HEK293 (cell line): ENCODE data around the gene HS3ST6.

ENCODE experiments used
- CTCF ChIA-PET: fragments of 350-600 bp; formaldehyde crosslinking; extraction: SDS; loops from one replicate; lab custom pipeline; 2021; ENCODE audit warnings: antibody characterized with exemption; lab: Yijun Ruan, JAX
- POLR2A ChIA-PET: fragments of 300-600 bp; formaldehyde crosslinking; extraction: SDS; loops from one replicate; lab custom pipeline; 2020; ENCODE audit warnings: antibody characterized with exemption, inconsistent platforms; lab: Yijun Ruan, JAX
- H3K27ac ChIP-seq: fragments of 200-500 bp; sonication (Bioruptor generic); 2 replicates; pipeline ENCODE4 v1.5.1; 2014; ENCODE audit warnings: low read depth, low read length, control low read depth, inconsistent platforms; ENCODE audit errors: extremely low read depth
- H3K36me3 ChIP-seq, 2 experiments: fragments of 200-500 bp in 1 of 2; sonication (Bioruptor generic) in 1 of 2; 1 replicate in 1 of 2; 2 replicates in 1 of 2; pipeline ENCODE4 v1.5.1; 2014 to 2017; ENCODE audit warnings: inconsistent platforms in 2 of 2, low read length in 2 of 2; ENCODE audit not compliant: control insufficient read depth in 2 of 2, insufficient read depth in 1 of 2
- H3K4me1 ChIP-seq: fragments of 200-500 bp; sonication (Bioruptor generic); 2 replicates; pipeline ENCODE4 v1.5.1; 2014; ENCODE audit warnings: mild to moderate bottlenecking, low read length, inconsistent platforms; ENCODE audit not compliant: control insufficient read depth, insufficient read depth
- H3K4me3 ChIP-seq: 2 replicates; pipeline ENCODE4 v1.5.1; 2011; ENCODE audit warnings: low read depth, mild to moderate bottlenecking, control low read depth, low read length, moderate library complexity
- H3K9me3 ChIP-seq: fragments of 200-500 bp; sonication (Bioruptor generic); 2 replicates; pipeline ENCODE4 v1.5.1; 2014; ENCODE audit warnings: low read depth, low read length, inconsistent platforms; ENCODE audit not compliant: control insufficient read depth, insufficient read depth
- FEZF1 ChIP-seq: fragments of 450-650 bp; formaldehyde crosslinking; IDR thresholded peaks from 2 replicates; pipeline ENCODE4 v1.5.1; 2016; ENCODE audit warnings: missing biosample characterization, missing genetic modification characterization
- HOXD13 ChIP-seq: sonication (generic); formaldehyde crosslinking; IDR thresholded peaks from 2 replicates; pipeline ENCODE4 v1.8.0; 2022; ENCODE audit warnings: missing genetic modification reagents, borderline replicate concordance
- KLF1 ChIP-seq: fragments of 450-650 bp; formaldehyde crosslinking; IDR thresholded peaks from 2 replicates; pipeline ENCODE4 v1.5.1; 2016; ENCODE audit warnings: missing biosample characterization, missing genetic modification characterization
- KLF16 ChIP-seq: fragments of 450-650 bp; formaldehyde crosslinking; IDR thresholded peaks from 2 replicates; pipeline ENCODE4 v1.5.1; 2017; ENCODE audit warnings: missing biosample characterization, missing genetic modification characterization
- KLF9 ChIP-seq: fragments of 450-650 bp; formaldehyde crosslinking; IDR thresholded peaks from 2 replicates; pipeline ENCODE4 v1.5.1; 2016; ENCODE audit warnings: missing biosample characterization, missing genetic modification characterization, low read depth
- OSR2 ChIP-seq: fragments of 450-650 bp; formaldehyde crosslinking; IDR thresholded peaks from 2 replicates; pipeline ENCODE4 v1.5.1; 2016; ENCODE audit warnings: missing biosample characterization, missing genetic modification characterization
- ZBTB48 ChIP-seq: fragments of 450-650 bp; formaldehyde crosslinking; IDR thresholded peaks from 2 replicates; pipeline ENCODE4 v1.5.1; 2016; ENCODE audit warnings: missing biosample characterization, missing genetic modification characterization
- ZBTB8A ChIP-seq: fragments of 450-650 bp; formaldehyde crosslinking; IDR thresholded peaks from 2 replicates; pipeline ENCODE4 v1.5.1; 2016; ENCODE audit warnings: missing biosample characterization, missing genetic modification characterization
- ZFP37 ChIP-seq: fragments of 450-650 bp; formaldehyde crosslinking; IDR thresholded peaks from 2 replicates; pipeline ENCODE4 v1.5.1; 2016; ENCODE audit warnings: missing biosample characterization, missing genetic modification characterization
- ZNF10 ChIP-seq: fragments of 450-650 bp; formaldehyde crosslinking; IDR thresholded peaks from 2 replicates; pipeline ENCODE4 v1.5.1; 2017; ENCODE audit warnings: missing biosample characterization, missing genetic modification characterization
- ZNF175 ChIP-seq: fragments of 450-650 bp; formaldehyde crosslinking; IDR thresholded peaks from 2 replicates; pipeline ENCODE4 v1.5.1; 2016; ENCODE audit warnings: missing biosample characterization, missing genetic modification characterization
- ZNF366 ChIP-seq: fragments of 450-650 bp; formaldehyde crosslinking; conservative IDR thresholded peaks from 2 replicates; pipeline ENCODE4 v1.5.1; 2016; ENCODE audit warnings: missing biosample characterization, missing genetic modification characterization
- ZNF529 ChIP-seq: fragments of 450-650 bp; formaldehyde crosslinking; IDR thresholded peaks from 2 replicates; pipeline ENCODE4 v1.5.1; 2017; ENCODE audit warnings: missing genetic modification characterization, missing biosample characterization; ENCODE audit not compliant: insufficient replicate concordance
- ZNF544 ChIP-seq: fragments of 450-650 bp; formaldehyde crosslinking; IDR thresholded peaks from 2 replicates; pipeline ENCODE4 v1.5.0; 2017; ENCODE audit warnings: missing biosample characterization, missing genetic modification characterization
- ZNF561 ChIP-seq: fragments of 450-650 bp; IDR thresholded peaks from 2 replicates; pipeline ENCODE4 v1.5.1; 2018; ENCODE audit warnings: missing biosample characterization, missing genetic modification characterization, borderline replicate concordance
- ZNF623 ChIP-seq: fragments of 450-650 bp; formaldehyde crosslinking; IDR thresholded peaks from 2 replicates; pipeline ENCODE4 v1.5.1; 2016; ENCODE audit warnings: missing biosample characterization, missing genetic modification characterization
- ZNF660 ChIP-seq: fragments of 450-650 bp; IDR thresholded peaks from 2 replicates; pipeline ENCODE4 v1.5.1; 2018; ENCODE audit warnings: missing biosample characterization, mild to moderate bottlenecking, missing genetic modification characterization
- ZNF747 ChIP-seq: fragments of 450-650 bp; formaldehyde crosslinking; IDR thresholded peaks from 2 replicates; pipeline ENCODE4 v1.5.1; 2016; ENCODE audit warnings: missing biosample characterization, missing genetic modification characterization
- ZNF777 ChIP-seq: fragments of 450-650 bp; formaldehyde crosslinking; IDR thresholded peaks from 2 replicates; pipeline ENCODE4 v1.5.1; 2017; ENCODE audit warnings: missing biosample characterization, missing genetic modification characterization, borderline replicate concordance
- TF ChIP-seq, protein P1 (sequence below): fragments of 450-650 bp; formaldehyde crosslinking; IDR thresholded peaks from 2 replicates; pipeline ENCODE4 v1.5.1; 2016; ENCODE audit warnings: missing biosample characterization, missing genetic modification characterization
- TF ChIP-seq, protein P2 (sequence below): fragments of 450-650 bp; formaldehyde crosslinking; IDR thresholded peaks from 2 replicates; pipeline ENCODE4 v1.5.1; 2016; ENCODE audit warnings: missing biosample characterization, missing genetic modification characterization
- TF ChIP-seq, protein P3 (sequence below): fragments of 450-650 bp; formaldehyde crosslinking; IDR thresholded peaks from 2 replicates; pipeline ENCODE4 v1.5.1; 2017; ENCODE audit warnings: missing biosample characterization, missing genetic modification characterization
- TF ChIP-seq, protein P4 (sequence below): fragments of 450-650 bp; formaldehyde crosslinking; IDR thresholded peaks from 2 replicates; pipeline ENCODE4 v1.5.1; 2016; ENCODE audit warnings: missing biosample characterization, missing genetic modification characterization
- TF ChIP-seq, protein P5 (sequence below): fragments of 450-650 bp; formaldehyde crosslinking; IDR thresholded peaks from 2 replicates; pipeline ENCODE4 v1.5.1; 2016; ENCODE audit warnings: missing biosample characterization, missing genetic modification characterization

HS3ST6 gene

DNA sequence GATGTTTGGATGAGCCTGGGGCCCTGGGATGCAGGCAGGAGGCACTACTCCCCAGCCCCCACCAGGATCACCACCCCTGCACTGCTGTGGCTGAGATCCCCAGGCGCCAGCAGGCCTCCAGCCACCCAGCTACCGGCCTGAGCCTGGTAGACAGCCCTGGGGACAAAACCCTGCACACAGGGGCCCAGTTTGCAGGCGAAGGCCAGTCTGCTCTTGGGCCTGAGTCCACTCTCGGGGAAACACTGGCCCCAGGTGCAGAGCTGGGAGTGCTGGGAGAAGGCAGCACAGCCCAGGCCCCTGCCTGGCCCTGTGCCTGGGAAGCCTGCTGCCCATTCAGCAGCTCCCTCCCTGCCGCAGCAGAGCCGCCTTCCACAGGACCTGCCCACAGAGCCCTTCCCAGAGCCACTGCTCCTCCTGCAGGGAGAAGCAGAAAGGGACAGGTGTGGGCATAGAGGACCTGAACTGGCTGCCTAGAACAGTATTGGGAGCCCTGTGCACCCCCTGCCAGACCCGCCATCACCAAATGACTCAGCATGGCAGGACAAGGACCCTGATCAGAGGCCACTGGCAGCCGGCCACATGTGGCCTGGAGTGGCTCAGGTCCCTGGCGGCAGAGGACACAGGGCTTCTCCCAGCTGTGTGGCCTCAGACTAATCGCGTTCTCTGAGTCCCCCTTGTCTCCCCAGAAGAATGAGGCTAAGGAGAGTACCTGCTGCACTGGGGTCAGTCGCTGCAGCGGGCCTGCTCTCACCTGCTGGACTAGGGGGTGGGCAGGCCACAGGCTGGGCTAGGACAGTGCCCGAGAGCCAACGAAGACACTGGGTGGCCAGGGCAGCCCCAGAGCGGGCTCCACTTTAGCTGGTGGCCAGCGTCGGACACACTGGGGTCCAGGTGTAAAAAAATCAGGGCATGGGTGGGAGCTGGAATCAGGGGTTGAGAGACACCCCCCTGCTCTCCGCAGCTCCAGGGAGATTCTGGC lies 14.1 kb upstream of the HS3ST6 start (continued):
- no peak for TF ChIP-seq KLF9

DNA sequence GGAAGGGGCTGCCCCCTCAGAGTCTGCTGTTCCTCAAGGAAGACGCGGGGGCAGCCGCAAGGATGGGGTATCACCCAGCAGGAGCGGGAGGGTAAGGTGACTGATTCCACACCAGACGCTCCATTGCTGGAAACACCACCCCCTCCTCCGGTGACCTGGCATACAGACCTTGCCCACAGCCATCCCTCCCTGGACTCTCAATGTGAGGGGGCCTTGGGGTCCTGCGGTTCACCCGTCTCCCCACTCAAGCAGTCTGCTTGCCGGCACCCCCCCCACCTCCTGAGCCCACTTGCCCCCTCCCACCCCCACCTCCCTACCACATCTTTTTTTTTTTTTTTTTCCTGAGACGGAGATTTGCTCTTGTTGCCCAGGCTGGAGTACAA lies 12.1 kb upstream of the HS3ST6 start:
- ChIA-PET POLR2A (no interaction called here), CTCF (interaction anchor here (0.6 to 5.7 kb wide), 12 partner anchors 9 to 106 kb away, joined by 3 to 57 read pairs (median 6); no protein-coding TSS in a partner anchor)
- H3K36me3 ChIP-seq, result no peaks in the 10 kb centered on the region

DNA sequence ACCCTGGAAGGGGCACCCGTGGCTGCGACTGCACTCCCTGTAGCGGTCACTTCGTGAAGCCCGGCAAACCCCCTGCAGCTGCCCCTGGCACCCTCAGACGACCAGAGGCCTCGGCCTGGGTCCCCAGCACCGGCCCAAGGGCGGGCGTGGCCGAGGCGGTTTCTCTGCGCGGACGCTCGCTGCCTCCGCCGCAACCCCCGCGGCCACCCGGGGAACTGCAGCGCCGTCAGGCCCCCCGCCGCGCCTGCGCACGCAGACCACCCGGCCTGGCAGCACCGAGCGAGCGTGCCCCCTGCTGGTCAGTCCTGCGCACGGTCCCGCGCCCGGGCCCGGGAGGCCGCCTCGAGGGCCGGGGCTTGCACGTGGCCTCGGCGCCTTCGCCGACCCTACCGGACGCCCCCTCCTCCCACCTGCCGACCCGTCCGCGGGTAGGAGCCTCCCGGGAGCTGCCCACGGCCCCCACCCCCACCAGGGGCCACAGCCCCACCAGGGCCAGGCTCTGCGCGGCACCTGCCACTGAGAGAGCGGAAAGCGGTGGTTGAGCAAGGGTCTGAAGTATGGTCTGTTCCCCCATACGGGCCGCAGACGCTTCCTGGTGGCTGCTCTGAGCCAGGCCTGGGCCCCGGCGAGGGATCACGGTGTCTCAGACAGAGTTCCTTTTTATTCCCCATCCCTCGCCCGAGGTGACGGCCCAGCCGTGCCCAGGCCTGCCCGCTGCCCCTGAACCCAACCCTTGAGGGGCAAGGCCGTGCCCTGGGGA lies 11.5 kb upstream of the HS3ST6 start:
- no peaks in the 10 kb centered on the region for H3K36me3 ChIP-seq
- peak overlapping the region; percentile 16; the same call in 1 of the 2 replicates for H3K27ac ChIP-seq
- H3K9me3 ChIP-seq, result no peaks in the 10 kb centered on the region
- H3K4me3 ChIP-seq, result peak overlapping the region; percentile 44
- H3K4me1 ChIP-seq, result no peaks in the 10 kb centered on the region
- POLR2A ChIA-PET, result interaction anchor here (0.9 to 2.2 kb wide), 4 partner anchors 11 to 226 kb away, joined by 3 to 13 read pairs (median 4); partner anchors contain the start of genes RPS2 and TRAF7
- CTCF ChIA-PET, result interaction anchor here (0.5 to 5.7 kb wide), 24 partner anchors 9 to 1312 kb away, joined by 3 to 57 read pairs (median 4); partner anchors contain the start of gene NDUFB10
- TF ChIP-seq, protein P1, sequence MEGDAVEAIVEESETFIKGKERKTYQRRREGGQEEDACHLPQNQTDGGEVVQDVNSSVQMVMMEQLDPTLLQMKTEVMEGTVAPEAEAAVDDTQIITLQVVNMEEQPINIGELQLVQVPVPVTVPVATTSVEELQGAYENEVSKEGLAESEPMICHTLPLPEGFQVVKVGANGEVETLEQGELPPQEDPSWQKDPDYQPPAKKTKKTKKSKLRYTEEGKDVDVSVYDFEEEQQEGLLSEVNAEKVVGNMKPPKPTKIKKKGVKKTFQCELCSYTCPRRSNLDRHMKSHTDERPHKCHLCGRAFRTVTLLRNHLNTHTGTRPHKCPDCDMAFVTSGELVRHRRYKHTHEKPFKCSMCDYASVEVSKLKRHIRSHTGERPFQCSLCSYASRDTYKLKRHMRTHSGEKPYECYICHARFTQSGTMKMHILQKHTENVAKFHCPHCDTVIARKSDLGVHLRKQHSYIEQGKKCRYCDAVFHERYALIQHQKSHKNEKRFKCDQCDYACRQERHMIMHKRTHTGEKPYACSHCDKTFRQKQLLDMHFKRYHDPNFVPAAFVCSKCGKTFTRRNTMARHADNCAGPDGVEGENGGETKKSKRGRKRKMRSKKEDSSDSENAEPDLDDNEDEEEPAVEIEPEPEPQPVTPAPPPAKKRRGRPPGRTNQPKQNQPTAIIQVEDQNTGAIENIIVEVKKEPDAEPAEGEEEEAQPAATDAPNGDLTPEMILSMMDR (tag by site-specific recombination), result peak; percentile 59; the same call in 1 of the 2 replicates
- TF ChIP-seq ZNF777 (tag by site-specific recombination), result peak; percentile 73
- 0 out of 2 replicates have a peak, but pooled peaks have one; percentile 30 for TF ChIP-seq KLF16
- no peak for TF ChIP-seq OSR2
- peak; percentile 70; the same call in 1 of the 2 replicates for TF ChIP-seq ZNF660 (tag by site-specific recombination)
- TF ChIP-seq ZBTB8A (tag by site-specific recombination), result peak; percentile 36; the same call in 1 of the 2 replicates
- no peak for TF ChIP-seq ZBTB48 (tag by site-specific recombination)
- TF ChIP-seq ZNF544 (tag by site-specific recombination), result no peak
- no peak for TF ChIP-seq ZNF366 (tag by site-specific recombination)
- TF ChIP-seq, protein P2, sequence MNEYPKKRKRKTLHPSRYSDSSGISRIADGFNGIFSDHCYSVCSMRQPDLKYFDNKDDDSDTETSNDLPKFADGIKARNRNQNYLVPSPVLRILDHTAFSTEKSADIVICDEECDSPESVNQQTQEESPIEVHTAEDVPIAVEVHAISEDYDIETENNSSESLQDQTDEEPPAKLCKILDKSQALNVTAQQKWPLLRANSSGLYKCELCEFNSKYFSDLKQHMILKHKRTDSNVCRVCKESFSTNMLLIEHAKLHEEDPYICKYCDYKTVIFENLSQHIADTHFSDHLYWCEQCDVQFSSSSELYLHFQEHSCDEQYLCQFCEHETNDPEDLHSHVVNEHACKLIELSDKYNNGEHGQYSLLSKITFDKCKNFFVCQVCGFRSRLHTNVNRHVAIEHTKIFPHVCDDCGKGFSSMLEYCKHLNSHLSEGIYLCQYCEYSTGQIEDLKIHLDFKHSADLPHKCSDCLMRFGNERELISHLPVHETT (tag by site-specific recombination), result no peak
- no peak for TF ChIP-seq HOXD13 (CRISPR knock-in tag)
- TF ChIP-seq ZNF175, result no peak
- TF ChIP-seq, protein P3, sequence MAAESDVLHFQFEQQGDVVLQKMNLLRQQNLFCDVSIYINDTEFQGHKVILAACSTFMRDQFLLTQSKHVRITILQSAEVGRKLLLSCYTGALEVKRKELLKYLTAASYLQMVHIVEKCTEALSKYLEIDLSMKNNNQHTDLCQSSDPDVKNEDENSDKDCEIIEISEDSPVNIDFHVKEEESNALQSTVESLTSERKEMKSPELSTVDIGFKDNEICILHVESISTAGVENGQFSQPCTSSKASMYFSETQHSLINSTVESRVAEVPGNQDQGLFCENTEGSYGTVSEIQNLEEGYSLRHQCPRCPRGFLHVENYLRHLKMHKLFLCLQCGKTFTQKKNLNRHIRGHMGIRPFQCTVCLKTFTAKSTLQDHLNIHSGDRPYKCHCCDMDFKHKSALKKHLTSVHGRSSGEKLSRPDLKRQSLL (tag by site-specific recombination), result peak; percentile 10; the same call in 1 of the 2 replicates
- TF ChIP-seq ZFP37 (tag by site-specific recombination), result no peak
- TF ChIP-seq, protein P4, sequence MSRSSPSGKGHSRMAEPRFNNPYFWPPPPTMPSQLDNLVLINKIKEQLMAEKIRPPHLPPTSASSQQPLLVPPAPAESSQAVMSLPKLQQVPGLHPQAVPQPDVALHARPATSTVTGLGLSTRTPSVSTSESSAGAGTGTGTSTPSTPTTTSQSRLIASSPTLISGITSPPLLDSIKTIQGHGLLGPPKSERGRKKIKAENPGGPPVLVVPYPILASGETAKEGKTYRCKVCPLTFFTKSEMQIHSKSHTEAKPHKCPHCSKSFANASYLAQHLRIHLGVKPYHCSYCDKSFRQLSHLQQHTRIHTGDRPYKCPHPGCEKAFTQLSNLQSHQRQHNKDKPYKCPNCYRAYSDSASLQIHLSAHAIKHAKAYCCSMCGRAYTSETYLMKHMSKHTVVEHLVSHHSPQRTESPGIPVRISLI (tag by site-specific recombination), result no peak
- TF ChIP-seq ZNF529 (tag by site-specific recombination), result no peak
- TF ChIP-seq ZNF561, result peak; percentile 92
- peak; percentile 61 for TF ChIP-seq KLF1

More for the DNA sequence above, 12.1 kb upstream of the HS3ST6 start:
- Histone ChIP-seq H3K4me1 (no peaks in the 10 kb centered on the region; the same call in 1 of the 2 replicates), H3K27ac (no peak overlapping the region), H3K4me3 (no peak overlapping the region), H3K9me3 (no peaks in the 10 kb centered on the region)
- TF ChIP-seq FEZF1 (tag by site-specific recombination) (no peak), ZNF623 (tag by site-specific recombination) (no peak), ZNF747 (tag by site-specific recombination) (no peak), ZNF10 (tag by site-specific recombination) (no peak), ZNF175 (no peak)
- TF ChIP-seq, protein P5, sequence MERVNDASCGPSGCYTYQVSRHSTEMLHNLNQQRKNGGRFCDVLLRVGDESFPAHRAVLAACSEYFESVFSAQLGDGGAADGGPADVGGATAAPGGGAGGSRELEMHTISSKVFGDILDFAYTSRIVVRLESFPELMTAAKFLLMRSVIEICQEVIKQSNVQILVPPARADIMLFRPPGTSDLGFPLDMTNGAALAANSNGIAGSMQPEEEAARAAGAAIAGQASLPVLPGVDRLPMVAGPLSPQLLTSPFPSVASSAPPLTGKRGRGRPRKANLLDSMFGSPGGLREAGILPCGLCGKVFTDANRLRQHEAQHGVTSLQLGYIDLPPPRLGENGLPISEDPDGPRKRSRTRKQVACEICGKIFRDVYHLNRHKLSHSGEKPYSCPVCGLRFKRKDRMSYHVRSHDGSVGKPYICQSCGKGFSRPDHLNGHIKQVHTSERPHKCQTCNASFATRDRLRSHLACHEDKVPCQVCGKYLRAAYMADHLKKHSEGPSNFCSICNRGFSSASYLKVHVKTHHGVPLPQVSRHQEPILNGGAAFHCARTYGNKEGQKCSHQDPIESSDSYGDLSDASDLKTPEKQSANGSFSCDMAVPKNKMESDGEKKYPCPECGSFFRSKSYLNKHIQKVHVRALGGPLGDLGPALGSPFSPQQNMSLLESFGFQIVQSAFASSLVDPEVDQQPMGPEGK (tag by site-specific recombination), result no peak
